Measurements from ENCODE around the gene ARHGAP33.

- TF ChIP-seq, protein P1, sequence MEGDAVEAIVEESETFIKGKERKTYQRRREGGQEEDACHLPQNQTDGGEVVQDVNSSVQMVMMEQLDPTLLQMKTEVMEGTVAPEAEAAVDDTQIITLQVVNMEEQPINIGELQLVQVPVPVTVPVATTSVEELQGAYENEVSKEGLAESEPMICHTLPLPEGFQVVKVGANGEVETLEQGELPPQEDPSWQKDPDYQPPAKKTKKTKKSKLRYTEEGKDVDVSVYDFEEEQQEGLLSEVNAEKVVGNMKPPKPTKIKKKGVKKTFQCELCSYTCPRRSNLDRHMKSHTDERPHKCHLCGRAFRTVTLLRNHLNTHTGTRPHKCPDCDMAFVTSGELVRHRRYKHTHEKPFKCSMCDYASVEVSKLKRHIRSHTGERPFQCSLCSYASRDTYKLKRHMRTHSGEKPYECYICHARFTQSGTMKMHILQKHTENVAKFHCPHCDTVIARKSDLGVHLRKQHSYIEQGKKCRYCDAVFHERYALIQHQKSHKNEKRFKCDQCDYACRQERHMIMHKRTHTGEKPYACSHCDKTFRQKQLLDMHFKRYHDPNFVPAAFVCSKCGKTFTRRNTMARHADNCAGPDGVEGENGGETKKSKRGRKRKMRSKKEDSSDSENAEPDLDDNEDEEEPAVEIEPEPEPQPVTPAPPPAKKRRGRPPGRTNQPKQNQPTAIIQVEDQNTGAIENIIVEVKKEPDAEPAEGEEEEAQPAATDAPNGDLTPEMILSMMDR (IDR thresholded peaks at IDR 0.05), result no peak
- no peak for TF ChIP-seq POLR2A (IDR thresholded peaks at IDR 0.05)
Measured at GRCh38 chr19:35785339-35785627, 9.9 kb downstream of the ARHGAP33 start.

All from Peyer's patch (tissue), 4 donors.